ENCODE results near the gene VWF.

The VWF gene

DNA sequence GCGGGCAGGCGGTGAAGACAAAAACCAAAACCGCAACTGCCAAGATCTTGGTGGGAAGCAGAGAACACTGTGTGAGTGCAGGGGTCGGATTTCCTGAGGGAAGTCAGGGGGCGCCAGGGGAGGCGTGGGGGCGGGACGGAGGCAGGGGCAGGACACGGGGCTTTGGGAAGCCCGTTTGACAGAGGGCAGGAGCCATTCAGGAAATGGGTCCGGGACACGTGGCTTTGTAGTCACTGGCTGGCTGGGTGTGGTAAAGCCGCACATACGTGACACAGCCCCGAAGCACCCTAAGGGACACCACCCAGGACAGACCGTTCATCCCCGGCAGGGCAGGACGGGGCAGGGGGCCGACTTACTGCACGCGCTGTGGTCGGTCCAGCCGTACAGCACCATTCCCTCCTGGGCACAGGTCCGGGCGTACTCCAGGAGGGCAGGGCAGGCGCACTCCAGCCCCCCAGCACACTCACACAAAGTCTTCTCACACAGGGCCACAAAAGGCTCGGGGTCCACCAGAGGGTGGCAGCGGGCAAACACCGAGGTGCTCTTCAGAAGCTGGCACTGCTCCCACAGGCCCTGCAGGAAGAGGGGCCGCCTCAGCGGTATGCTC is 49.4 kb downstream of the VWF start:
- no peak for DNase-seq

DNA sequence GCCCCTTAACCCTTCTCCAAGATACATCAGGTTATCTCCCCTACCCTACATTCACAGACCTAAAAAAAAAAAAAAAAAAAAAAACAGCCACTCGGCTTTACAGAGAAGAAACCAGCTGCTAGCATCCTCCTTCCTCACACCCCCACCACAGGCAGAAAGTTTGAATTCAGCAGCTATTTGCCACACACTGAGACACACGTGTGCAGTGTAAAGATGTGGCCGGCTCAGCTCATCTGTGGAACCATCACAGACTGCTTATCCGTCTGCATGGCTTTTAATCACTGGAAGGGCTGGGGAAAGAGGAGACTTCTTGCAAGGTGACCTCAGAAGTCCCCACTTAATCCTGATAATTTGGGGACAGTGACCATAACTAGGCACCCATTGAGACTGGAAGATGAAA is 50.0 kb downstream of the VWF start:
- DNase-seq = no peak

DNA sequence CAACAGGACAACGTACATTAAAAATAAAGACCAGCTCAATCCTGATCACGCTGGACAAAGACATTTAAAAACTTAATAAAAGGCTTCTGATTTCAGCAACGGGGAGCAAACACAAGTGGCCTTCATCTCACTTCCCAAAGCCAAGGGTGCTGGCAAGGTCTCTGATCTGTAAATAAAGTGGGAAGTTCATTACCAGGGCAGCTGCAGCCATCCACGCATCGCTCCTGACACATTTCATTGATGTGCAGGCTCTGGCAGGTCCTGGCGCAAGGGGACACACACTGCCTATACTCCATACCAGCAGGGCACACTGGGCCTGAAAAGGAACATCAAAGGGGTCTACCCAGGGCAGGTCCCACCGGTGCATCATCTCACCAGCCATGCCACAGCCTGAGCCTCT is 51.0 kb downstream of the VWF start:
- no peak for DNase-seq

DNA sequence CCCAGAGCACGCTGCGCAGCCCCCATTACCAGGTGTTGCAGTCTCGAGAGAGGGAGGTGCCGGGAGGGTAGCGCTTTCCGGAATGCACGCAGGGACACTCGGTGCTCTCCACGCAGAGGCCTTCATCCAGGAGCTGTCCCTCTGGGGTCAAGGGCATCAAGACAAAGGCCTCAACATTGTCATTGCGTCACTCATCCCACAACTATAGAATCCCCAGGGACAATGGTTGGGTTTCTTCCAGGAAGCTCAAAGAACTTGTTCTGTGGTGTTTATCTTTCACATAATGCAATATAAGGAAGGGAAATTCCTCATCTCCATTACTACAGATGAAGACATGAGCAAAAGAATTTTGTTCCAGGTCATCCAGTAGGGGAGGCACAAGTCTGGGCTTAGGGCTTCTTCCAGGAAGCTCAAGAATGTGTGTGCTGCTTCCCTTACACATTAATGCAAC is 52.1 kb downstream of the VWF start:
- no peak for DNase-seq

DNA sequence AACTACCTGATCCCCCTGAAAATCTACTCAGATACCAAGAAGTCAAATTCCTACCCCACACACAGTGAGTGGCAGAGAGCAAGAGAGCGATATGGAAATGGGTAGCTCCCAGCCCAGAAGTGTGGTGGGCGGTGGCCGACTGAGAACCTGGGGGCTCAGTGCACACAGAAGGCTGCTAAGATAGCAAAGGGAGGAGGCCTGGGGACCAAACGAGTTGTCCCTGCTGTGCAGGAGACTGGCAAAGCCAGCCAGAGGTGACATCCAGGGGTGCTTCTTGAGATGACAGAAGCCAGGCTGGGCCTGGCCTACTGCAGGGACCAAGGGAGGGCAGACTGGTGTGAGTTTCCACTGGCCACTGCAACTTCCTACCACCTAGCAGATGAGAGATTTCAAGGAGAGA is 52.9 kb downstream of the VWF start:
- DNase-seq = no peak

DNA sequence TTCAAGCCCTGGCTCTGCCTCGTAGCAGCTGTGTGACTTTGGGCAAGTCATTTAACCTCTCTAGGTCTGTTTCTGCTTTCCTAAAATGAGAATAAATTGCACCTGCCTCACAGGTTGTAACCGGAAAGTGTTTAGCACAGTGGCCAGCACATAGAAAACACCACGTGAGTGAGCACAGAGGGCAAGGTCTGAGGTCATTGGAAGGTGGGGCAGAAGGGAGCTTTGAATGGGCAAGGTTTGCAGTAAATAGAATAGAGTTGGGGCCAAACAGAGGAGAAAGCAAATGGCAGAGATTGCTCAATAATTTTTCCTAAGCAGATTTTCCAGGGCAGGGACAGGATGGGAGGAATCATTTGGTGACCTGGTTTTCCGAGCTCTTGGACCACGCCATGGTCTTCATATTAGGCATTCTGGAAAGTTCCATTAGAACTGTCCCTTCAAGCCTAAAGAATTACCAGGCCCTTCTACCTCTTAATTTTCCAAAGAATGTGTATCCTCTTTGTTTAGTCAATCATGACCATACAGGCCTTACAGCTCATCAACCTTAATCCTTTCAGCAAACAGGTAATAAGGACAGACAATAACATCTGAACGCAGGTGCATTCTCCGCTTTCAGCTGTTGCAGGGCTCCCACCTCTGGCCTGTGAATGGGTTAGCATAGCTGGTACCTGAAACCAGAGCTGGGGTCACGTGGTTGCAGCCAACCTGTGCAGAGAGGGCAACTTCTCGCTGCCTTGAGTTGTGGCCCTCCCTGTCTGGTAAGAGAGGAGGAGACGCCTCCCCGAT is 53.8 kb downstream of the VWF start:
- DNase-seq = no peak

DNA sequence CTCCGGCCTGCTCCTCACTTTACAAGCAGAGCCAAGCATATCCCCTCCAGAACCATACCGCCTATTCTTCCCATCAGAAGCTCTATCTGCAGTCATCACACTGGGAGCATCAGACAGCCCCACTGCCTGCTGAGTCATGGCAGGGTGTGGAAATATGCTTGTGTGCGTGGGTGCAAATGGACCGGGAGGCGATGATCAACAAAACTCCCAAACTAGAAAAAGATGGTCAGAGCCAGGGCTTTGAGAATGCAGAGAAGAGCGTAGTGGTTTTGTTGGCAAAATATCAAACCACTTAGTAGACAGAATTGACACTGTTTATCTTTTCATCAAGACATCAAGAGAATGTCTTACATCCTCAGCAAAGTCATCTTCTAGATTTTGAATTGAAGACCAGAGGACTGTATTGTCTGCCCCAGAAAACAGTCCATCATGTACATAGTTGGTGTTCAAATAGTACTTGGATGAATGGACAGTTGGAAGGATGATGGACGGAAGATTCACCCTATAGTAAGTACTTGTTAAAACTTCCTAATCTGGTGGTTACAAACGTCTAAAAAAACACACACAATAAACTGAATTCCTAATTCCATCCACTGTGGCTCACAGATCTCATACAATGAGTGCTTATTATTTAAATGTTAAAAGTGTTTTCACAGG is 54.9 kb downstream of the VWF start:
- DNase-seq = no peak

DNA sequence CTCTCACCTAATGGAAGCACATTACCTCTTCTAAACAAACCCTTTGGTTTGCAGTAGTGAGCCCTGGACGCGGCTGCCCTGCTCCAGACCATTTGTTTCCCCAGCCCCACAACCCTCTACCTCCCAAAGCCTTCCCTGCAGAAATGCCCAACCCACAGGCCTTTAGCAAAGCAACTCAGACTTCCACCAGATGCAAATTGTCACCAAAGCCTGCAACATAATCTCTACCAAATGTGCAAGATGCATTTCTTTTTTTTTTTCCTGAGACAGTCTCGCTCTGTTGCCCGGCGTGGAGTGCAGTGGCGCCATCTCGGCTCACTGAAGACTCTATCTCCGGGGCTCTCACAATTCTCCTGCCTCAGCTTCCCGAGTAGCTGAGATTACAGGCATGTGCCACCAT is 56.2 kb downstream of the VWF start:
- no peak for DNase-seq

DNA sequence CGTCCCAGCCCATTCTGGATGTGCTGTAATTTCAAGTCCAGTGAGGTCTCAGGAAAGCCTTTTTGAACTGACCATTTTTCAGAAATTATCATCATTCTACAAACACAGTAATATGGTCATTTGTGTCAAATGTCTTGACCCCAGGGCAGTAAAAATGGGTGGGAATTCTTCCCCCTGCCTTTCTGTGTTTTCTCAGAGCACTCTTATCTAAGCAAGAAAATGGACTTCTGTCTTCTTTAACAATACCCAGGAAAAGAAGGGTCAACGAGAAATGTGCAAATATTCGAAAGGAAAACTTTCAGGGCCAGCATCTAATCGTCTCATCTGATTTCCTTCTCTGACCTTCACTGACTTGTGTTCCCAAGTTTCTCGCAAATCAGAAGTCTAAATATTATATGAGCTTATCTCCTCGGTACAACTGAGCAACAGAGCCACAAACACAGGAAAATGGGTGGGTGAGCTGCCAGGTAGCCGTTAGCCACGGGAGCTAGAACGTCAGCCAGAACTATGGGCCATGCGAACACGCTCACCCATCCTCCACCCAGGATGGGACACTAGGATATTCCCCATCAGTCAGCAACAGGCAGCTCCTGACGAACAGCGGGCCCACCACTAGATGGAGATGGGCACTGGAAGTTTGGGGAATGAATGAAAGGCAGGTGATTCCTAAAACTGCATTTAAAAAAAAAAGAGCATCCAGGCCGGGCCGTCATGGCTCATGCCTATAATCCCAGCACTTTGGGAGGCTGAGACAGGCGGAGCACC is 57.1 kb downstream of the VWF start:
- DNase-seq = no peak

DNA sequence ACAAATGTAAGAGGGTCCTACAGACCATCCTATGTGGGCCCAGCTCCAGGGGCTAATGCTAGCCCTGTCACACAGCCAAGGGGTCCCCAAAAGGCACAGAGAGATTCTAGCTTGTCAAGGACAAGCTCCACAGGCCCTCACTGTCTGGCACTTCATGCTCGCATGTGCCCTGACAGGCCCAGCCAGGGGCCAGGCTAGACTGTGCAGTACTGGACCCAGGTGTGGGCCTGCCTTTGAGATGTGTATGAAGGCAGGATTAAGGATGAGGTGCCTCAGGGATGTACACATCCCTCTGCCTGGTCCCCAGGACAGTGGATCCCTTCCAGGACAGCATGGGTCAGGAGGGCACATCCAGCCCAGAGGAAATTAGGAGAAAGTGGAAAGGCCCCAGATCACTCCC is 57.8 kb downstream of the VWF start:
- no peak for DNase-seq

DNA sequence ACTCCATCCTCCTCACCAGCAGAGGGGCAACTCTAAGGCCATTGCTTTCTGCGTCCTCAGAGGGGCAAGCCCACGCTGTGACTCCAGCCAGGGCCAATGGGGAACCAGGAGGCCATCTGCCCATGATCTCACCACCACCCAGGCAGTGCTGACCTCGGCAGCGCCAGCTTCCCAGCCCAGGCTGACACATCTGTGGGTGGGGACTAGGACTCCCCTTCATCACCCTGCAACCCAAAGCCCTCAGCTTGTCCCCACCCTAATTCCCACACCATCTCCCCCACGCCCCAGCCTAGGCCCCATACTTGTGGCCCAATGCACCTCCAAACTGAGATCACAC is 58.6 kb downstream of the VWF start:
- no peak for DNase-seq

DNA sequence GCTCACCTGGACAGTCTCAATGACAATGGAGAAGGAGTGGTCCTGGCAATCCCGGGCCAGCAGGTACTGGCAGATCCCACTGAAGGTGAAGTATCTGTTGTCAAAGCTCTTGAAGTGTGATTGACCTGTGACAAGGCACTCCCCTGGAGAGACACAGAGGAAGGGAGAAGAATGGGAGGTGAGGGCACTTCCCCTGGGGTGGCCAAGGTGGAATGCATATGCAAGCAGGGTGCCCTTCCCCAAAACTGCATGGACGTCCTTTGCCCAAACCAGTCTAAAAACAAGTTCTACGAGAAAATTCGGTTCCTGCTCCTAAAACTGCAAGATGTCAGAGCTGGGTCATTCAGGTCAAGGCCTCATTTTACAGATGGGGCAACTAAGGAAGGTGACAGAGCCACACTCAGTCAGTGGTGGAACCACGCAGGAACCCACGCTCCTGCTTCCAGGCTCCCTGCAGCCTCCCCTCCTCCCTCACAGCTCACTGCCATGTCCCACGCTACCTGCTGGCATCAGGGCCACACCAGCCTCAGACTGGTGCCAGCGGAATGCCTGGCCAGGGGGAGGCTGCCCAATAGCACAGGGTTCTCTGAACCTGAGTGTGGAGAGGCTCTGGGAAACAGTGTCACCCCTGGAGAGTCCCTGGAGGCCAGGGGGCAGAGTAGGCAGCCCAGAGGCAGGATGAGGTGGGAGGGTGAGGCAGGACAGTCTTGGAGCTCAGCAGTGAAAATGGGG is 59.2 kb downstream of the VWF start:
- no peak for DNase-seq

DNA sequence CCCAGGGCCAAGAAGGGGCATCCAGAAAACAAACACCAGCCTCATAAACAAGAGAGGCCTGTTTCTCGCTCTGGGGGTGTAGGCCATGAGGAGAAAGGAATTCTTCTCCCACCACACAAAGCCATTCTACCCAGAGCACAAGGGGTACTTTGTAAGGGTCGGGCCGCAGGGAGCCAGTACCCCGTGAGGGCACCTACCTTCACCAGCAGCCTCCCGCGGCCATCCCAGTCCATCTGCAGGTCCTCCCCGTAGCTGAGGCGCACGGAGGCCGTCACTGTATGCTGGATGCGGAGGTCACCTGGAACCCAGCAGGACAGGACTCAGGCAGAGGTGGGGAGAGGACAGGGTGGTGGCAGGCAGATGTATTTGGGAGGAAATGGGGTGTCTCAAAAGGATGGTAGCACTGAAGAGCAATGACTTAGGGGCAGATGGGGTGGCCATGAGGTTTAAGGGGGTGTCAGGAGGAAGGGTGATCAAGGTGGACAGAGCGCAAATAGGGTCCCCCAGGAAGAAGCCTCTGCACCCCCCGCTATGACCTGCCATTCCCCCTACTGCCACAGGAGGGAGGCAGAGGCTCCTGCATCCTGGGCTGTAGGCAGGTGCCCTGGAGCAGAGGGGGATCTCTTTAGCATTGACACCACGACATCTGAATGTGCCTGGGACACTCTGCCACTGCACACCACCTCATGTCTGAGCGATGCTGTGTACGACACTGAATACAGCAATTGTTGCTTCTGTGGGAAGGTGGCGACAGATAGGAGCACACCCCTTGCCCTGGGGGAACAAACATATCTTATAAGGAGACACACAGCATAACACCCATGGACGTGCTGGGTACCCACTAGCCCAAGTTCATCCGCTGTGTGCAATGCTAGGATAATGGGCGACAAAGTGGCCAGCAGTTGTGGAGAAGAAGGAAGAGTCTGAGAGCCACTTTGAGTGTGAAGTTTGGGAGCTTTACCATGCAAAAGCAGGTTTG is 61.4 kb downstream of the VWF start:
- DNase-seq = no peak

DNA sequence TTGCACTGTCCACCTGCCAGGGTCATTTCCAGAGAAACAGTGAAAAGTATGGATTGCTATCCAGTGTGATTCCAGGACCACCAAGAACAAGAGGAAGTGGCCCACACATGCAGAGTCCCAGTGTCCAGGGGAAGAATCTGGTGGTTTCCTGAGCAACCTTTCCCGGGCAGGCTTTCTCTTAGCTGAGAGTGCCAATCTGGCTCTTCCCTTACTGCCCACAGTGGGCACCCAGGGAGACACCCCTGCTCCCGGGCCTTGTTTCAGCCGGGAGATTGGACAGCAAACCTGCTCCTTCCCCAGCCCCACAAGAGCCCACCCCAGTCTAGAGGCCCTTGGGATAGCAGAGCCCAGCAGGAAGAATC is 62.1 kb downstream of the VWF start:
- DNase-seq = no peak

DNA sequence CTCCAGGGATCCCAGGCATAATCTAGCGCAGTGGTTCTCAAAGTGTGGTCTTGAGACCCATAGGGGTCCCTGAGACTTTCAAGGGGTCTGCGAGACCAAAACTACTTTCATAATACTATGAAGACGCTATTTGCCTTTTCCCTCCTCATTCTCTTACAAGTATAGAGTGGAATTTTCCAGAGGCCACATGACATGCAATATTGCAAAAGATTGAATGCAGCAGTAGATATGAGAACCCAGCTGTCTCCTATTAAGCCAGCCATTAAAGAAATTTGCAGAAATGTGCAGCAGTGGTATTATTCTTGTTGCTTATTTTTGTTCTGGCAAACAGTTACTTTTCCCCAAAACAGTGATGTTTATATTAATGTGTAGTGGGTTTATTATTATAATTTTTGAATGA is 62.8 kb downstream of the VWF start:
- no peak for DNase-seq

DNA sequence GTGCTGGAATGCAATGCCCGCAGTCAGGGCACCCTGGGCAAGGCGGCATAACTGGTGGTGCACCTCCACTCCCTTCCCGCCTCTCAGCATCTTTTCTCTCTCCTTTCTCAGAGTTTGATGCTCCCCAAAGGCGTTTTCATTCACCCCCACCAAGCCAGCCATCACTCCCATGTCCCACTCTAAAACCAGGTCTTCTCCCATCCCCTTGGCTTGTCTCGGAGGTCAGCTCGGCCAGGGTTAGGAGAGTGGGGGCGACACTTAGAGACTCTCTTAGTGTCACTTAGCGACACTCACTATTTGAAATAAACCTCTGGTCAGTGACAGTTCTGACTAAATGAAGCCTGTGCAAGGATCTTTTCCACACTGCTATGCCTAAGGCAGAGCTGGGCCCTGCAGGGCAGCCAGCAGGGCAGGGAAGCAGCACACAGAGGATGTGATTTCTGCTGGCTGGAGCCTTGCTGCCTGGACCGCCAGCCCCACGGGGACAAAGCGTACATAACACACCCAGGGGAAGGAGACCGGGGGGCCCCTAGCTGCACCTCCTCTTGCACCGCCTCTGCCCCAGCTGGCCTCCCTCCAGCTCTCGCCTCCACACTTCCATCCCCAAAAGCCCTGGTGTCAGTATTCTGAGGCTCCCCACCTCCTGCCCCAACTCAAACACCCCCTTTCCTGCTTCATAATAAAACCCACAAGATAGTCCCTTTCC is 64.5 kb downstream of the VWF start:
- DNase-seq = no peak

DNA sequence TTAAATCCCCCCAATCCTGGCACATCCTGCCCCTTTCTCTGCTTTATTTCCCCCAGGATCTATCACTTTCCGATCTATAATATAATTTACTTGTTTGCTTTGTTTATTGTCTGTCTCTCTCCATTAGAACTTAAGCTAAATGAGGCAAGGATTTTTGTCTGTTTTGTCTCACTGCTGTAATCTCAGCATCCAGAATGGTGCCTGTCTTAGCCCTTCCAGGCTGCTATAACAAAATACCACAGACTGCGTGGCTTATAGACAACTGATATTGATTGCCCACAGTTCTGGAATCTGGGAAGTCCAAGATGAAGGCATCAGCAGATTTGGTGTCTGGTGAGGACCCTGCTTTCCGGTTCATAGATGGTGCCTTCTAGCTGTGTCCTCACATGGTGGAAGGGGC is 65.2 kb downstream of the VWF start:
- DNase-seq = no peak

DNA sequence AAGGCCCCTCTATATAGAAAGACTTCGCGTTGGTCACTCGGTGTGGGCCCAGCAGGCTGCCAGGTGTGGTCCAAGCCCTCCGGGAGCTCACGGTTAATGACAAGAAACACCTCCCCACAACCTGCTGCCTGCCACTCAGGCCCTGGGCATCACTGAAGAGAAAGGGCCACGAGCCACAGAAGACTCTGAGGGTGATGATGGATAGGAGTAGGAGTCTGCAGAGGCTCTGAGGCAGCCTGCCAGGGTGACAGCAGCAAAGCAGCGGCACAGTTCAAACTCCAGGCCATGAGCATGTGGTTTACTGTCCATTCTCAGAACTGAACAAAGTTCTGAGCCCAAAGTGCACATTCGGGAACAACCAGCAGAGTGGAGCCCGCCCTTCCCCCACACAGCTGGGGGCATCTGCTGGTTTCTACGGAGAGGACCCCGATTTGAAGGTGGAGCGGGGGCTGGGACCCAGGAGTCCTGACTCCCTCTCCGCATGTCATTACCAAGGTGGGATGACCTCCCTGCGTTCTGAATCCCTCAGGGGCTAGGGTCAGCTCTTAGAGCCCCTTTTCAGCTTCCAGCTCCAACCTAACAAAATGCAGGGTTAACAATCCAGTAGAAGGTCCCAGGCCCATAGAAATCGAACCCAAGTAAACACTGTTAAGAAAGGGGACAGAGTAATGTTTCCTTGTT is 65.8 kb downstream of the VWF start:
- DNase-seq = no peak

DNA sequence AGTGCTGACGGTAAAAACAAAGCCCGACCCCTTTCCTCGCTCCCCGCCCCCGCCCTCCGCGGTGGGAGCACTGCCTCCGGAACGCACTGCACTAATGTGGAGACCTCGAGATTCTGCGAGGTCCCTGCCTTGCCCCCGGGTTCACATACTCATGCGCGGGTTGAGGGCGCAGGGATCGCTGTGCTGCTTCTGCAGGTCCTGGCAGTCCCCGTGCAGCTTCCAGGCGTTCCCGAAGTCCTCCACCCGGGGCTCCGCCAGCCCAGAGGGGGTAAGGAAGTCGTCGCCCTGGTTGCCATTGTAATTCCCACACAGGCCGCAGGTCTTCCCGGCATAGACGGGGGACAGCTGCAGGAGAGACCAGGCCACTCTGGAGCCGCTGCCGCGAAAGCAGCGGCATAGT is 66.8 kb downstream of the VWF start:
- no peak for DNase-seq

DNA sequence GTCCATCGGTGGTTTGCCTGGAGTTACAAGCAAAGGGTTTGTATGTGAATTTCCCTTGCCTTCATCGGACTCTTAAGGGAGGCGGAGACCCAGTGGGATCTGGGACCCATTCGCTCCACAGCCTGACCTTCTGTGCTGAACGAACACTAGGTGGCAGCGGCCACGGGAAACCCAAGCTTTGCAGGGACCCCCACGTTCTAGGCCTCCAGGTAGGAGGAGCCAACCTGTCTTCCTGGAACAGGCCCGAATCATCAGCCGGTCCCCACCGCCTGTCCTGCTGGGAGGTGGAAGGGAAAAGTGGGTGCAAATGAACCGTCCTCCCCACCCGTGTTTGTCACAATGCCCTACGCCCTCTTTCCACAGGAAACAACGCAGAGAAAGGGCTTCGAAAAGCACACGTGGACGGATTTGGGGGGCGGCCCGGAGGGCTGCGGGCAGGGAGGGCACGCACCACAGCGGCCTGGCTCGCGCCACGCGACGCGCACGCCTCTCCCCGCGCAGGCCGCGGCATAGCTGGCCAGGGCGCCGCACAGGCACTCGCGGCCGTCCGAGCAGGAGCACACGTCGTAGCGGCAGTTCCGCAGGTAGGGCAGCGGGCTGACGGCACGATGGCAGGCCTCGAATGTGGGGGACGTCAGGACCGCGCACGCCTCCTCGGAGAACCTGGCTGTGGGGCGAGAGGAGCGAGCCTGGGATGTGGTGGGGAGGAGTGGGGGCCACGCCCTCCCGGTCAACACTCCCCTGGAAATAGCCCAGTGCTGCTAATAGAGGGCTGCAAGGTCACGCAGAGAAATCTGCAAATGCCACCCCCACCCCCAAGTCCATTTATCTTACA is 67.8 kb downstream of the VWF start:
- no peak for DNase-seq

Measured in NK-92 treated with Interleukin-12 subunit alpha and Interleukin-12 subunit beta, amount 100 ng/mL, for 24 hours (cell line).